Fibroblast of skin of left quadriceps (primary cell): ENCODE results near the gene ADD3.

Experiments used
- DNase-seq, 2 experiments: peaks; one replicate each; pipeline ENCODE4 v3.0.0-alpha.2; 2013; ENCODE audit warnings: low read depth in 2 of 2

ADD3 gene

DNA sequence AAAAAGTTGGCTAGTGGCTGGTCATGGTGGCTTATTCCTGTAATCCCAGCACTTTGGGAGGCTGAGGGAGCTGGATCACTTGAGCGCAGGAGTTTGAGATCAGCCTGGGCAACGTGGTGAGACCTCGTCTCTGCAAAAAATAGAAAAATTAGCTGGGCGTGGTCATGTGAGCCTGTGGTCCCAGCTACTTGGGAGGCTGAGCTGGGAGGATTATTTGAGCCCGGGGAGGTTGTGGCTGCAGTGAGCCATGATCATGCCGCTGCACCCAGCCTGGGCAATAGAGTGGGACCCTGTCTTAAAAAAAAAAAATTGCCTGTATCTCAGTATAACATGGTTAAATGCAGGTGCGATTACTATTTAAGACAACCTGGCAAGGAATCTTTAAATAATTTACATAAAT lies 61.0 kb downstream of the ADD3 start:
- DNase-seq = no peak

DNA sequence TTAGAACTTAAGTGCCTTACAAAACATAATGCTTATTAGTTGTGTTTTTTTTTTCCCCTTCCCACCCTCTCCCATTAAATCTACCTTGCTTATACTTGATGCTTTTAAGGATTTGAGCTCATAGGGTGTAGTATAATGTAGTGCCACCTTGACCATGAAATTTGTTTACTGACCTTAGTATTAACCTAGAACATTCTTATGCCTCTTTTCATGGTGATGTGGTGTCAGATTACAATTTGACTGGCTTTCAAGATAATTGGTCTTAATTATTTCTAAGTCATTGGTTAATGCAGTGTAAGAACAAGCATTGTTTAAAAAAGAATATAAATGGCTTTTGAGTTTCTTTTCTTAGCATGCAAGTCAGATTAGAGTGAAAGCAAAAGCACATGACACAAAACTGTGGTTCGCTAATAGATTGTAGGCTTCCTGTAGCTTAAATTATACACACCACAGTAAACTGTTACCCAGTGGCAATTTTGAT lies 61.8 kb downstream of the ADD3 start:
- DNase-seq = no peak

DNA sequence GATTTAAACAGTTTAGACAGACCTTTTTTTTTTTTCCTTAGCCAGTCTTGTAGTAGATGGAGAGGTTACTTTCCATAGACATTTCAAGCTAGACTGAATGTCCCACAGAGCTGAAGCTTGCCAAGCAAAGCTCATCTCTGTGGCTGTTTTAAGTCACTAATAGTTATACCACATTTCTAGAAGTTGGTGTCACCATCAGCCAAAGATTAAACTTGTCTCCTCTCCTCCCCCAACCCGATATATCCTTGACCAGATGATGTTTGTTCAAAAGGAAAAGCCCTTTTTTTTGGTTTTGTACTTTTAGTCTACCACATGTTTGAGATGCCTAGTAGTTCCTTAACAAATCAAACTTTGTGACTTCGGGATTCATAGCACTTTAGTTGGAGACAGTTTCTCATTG lies 66.1 kb downstream of the ADD3 start:
- DNase-seq = no peak

DNA sequence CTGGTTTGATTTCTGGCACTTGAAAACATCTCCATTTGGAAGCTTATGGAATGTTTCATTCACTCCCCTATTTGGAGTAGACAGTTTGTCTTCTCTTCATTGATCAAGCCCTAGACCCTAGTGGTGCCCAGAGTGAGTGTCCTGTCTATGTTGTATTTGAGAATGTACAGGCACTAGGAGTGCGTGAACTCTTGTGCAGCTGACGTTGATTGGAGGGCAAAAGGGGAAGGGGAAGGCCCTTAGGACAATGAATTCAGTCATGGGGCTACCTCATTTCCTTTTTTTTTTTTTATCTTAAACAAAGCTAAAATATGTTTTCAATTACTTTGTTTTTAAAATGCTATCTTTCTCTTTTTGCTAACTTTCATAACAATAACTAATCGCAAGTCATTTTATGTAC lies 66.5 kb downstream of the ADD3 start:
- DNase-seq = no peak

DNA sequence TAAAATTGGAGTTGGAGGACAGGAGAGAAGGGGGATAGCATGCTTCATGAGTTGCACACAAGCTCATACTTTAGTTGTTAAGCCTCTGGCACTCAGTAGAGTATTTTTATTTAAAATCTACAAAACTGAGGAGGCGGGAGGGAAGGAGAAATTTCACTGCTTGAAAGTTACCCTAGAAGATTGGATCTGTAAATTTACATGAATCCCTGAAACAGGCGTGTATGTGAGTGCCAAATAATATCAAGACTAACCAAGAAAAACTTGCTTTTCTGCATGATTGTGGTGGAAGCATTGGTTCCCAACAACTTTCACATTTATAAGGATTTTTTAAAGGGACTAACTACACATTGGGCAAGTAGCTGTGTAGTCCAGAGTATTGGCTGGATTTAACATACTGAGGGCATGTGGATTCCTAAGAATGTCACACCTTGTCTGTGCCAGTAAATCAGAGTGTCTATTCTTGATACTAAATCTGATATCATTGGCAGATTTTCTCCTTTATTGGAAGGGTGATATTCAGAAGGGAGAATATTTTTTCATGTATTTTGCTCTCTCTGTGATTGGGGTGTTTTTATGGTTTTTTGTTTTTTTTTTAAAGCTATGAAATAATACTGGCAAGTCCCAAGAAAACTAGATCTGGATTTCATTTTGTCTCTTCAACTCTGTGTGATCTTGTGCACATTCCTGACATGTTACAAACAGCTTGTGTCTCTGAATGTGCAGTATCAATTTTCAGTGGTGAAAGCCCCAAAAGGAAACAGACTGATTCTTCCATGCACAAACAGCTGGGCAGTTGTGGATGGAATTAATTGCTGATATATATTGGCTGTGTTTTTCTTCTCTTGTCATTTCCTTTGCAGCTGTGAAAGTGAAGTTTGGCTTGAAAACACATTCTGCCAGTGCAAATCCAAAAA lies 67.2 kb downstream of the ADD3 start:
- peak; percentile 93 for DNase-seq

DNA sequence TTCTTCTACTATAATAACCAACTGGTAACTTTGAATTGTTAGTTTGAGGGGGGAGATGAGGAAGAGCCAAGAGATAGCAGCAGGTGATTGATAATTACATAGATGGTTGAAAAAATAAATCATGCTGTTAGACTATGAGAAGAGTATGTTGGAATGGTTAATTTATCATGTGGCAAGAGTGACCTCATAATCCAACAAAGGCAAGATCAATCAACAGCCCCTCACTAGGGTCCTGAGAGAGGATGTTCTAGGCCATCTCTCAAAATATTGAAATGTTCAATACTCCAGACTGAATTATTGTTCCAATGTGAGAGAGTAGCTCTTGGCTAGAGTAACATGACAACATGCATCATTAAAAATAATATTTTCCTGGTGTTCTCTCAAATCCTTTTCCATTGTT lies 67.9 kb downstream of the ADD3 start:
- DNase-seq = no peak

DNA sequence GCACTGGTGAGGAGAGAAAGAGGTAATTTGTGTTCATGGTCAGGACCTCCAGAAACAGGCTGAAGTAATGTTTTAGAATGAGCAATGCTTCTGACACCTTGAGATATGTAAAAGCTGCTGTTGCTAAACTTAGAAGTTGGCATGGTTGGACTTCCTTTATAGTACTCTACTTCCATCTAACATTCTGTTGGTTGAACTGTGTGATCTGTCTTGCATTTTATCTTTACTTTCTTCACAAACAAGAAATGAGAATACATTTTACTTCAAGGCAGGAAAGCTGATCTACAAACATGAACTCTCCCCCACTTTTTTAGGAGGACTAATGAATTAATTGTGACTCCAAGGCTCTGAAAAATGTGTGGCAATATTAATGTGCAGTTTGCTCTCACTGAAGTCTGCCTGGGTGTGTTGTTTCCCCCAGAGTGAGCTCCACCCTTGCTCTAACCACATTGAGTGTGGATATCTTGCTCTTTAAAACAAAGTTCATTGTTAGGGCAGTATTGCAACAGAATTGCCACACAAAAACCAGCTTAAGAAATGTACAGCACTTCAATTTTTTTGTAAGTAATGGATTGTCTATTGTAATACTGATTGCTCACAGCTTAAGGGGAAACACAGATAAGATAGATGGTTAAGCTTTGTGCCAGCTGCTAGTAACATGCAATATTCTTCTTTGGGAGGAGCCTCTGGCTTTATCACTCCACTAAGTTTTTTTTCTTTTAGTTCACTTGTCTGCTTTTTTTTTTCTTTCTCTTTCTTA lies 69.0 kb downstream of the ADD3 start:
- peak; percentile 84 to 86 for DNase-seq

DNA sequence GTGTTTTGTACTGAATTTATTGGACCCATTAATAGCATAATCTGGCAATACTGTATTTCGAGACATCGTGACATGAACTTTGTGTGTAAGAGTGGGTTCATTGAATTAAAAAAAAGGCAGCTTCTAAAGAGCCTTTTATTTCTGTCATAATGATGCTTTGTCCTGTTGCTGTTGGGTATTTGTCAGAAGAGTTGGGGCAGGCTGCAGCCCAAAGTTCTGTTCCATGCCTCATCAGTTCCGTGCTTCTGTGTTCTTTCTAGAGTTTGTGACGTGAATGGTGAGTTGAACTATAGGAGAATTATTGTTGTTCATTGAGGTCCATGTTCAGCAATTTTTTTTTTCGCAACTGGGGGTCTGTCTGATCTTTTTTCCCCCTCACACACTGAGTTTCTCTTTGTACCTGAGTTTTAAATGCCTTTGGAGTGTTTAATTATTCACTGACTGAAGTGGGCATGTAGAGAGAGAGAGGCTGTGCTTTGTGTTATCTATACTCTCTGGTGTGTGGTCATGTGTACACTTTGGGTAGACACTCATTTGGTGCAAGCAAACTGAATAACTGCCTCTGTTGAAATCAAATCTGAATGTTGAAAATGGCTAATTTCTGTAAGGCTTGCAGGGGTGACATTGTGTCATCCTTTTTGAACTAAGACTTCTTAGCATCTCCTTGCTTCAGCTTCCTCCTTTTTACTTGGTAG lies 69.8 kb downstream of the ADD3 start:
- DNase-seq = no peak

DNA sequence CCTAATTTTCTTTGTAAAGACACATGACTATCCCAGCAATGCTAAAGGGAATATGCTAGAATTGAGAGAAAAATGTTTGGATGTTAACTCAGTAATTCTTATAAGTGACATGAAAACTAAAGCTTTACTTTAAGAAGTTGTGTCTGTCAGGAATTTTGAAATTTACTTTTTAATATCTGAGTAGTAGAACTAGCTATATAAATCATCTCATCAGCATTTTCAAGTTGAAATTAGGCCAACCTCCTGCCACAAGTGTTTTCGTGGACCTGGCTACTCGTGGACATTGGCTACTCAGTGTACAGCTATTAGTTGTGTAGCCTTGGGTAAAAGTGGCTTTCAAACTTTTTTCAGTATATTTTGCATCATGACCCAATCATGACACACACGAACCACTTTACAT lies 70.5 kb downstream of the ADD3 start:
- DNase-seq = no peak

DNA sequence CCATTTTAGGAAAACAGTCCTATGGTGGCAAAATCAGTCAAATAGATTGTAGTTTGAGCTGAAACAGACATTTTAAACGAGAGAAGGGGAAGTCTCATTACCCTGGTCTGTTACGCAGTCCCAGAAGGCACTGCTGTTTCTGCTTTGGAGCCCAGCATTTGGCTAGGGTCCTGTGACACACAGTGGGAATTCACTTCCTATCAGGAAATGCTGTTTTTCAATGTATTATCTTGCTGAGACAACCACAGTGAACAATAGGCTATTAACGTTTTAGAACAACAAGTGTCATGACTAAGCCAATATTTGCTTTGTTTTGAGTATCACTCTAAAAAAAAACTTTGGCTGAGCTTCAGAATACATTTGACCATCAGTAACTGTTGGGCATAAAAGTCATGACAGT lies 74.1 kb downstream of the ADD3 start:
- no peak for DNase-seq

DNA sequence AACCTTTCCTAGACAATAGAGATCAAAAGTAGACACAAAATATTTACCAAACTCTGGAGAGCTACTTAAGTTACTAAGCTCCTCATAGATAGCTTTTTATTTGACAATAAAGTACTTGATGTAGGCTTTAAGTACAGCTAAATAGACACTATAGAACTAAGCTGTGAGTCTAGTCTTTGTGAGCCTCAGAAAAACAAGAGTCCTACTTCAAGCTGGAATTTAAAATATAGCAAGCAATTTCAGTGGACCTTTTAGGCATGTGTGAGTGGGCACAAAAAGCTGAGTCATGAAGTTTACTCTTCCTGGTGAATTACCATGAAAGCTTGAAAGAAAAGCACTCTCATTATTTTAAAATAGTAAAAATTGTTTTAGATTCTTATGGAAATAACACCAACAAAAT lies 76.1 kb downstream of the ADD3 start:
- no peak for DNase-seq

DNA sequence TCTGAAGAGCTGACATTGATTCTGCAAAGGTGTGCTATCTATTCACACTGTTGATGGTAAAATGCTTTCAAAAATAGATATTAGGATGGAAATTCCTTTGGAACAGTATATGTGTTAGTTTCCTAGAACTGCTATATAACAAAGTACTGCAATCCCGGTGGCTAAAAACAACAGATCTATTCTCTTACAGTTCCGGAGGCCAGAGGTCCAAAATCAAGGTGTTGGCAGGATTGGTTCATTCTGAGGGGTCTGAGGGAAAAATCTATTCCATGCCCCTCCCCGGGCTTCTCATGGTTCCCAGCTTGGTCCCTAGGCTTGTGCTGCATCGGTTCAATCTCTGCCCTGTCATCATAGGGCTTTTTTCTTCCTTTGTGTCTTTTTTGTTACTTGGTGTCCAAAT lies 79.9 kb downstream of the ADD3 start:
- no peak for DNase-seq

DNA sequence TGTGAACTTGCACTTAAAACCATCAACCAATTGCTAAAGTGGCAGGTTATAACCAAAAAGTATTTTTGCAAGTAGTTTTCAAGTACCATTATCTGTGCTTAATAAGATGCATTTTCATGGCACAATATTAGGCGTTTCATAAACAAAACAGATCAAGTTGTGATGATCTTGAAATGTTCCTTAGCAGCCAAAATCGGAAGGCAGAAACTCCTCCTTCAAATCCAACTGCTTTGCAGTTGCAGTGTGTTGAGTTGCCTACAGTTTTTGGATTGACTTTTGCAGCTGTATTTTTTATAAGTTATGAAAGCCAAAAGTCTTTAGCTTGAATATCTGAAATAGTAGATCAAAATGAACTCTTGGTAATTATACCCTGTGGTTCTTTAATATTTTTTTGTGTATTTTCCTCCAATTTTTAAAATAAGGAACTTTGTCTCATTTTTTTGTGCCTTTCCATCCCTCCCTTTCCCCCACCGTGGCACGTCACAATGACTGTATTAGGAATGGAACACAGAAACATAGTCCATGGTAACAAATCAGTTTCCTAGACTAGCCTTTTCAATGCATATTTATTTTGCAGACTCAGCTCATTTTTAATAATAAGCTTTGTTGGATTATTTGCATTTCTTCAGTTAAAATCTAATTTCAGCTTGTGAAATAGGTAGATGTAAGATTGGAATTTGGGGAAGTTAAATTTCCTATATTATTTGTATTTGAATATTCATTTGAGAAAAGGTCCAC lies 80.8 kb downstream of the ADD3 start:
- no peak for DNase-seq

DNA sequence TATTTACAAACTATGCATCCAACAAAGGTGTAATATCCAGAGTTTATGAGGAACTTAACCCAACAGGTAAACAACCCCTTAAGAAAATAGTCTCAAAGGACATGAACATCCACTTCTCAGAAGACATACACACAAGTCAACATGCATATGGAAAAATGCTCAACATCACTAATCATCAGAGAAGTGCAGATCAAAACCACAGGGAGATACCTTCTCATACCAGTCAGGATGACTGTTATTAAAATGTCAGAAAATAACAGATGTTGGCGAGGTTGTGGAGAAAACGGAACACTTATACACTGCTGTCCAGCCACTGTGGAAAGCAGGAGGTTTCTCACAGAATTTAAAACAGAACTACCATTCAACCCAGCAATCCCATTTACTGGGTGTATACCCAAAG lies 84.0 kb downstream of the ADD3 start:
- no peak for DNase-seq

DNA sequence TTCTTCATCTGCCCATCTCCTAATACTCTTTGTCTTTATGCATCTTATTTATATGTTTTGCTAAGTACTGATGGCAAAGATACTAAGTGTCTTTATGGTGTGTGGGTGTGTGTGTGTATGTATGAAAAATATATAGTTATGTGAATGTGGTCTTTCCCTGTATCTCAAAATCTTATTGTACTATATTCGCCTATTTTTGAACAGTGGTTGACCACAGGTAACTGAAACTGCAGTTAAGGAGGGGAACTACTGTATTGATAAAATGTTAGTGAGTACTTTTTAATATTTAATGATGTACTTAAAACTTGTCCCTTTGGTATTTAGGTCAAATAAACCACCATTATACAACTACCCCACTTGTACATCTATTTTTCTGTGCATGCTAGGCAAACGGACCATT lies 85.9 kb downstream of the ADD3 start:
- DNase-seq = no peak

DNA sequence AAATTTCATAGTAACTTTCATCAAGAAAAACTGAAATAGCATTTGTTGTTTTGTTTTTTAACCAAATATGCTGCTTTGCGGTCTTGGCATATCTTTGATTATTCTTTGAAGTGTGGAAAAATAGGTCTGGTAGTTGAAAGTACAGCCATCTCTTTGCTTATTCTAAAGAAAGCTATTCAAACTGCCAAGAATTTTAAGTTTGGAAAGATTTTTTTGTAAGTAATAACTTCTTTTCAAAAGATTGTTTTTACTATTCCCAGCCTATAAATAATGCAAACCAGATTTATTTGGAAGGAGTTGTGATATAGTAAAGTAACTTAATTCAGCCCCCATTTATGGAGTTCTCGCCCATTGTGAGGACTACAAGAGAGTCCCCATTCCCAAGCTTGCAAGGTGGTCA lies 87.0 kb downstream of the ADD3 start:
- DNase-seq = no peak

DNA sequence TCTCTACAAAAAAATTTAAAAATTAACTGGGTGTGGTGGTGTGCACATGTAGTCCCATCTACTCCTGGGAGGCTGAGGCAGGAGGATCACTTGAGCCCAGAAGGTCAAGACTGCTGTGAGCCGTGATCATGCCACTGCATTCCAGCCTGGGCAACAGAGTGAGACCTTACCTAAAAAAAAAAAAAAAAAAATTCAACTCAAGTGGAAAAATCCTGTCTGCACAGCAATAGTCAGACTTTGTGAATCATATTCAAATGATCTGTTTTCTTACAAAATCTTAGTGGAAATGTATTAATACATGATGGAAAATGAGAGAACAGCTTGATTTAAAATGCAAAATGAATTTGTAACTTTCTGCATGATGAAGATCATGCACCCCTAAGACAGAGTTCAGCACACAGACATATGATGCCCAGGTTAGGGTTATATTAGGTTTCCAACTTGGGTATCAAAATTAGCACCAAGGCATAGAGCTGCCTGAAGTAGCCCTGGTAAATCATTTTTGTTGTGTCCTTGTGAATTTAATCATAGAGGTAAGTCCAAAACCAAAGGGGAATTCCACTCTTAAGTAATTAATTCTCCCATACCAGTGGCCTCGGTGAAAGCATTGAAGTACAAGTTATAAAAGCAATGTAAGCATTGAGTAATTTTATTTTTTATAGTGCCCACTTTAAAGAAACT lies 93.8 kb downstream of the ADD3 start:
- no peak for DNase-seq

DNA sequence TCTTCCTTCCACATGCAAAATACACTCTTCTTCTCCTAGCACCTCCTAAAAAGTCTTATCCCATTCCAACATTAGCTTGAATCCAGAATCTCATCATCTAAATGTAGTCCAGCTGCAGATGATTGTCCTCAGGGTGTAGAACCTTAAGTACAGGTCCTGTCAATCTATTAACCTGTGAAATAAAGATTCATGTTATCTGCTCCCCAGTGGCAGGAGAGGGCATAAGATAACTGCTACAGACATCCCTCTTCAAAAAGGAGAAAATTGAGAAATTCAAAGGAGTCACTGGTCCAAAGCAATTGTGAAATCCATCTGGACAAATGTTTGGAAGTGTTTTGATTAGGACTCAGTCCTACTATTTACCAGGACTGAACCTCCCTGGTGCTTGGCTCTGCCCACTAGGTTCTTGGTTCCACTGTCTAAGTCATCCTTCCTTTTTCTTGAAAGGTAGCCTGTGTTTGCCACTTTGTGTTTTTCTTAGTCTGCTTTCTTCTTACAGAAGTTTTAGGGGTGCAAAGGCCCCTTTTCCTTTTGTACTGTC lies 96.2 kb downstream of the ADD3 start:
- no peak for DNase-seq

DNA sequence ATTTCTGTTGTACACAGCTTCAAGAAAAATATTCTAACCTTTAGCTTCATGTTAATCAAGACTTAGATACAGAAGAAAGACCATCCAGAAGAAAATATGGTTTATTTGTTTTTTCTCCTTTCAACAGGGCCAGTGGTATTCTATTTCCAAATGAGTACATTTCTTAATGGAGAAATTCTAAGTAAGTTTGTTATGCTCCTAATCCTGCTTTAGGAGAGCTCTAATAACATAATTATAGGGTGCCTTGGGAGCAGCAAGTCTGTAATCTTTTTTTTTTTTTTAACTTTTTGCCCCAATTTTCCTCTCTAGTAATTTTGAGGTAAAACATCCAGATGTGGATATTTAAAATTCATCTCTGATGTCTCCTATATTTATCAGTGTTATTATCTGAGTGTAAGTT lies 98.1 kb downstream of the ADD3 start:
- no peak for DNase-seq

DNA sequence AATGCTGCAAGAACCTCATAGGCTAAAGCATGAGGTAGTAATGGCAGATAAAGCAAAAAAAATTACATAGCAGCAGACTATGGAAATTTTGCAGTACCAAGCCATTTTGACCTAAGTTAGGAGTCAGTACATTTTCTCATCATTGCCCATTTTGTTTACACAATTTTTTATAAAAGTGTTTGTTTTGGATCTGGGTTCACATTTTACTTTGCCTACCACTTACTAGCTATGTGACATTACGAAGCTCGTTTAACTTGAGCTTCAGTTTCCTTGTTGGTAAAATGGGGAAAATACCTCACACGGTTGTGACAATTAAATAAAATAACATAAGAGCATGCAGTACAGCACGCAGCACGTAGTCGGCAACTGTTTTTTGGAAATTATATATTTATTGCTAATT lies 99.6 kb downstream of the ADD3 start:
- no peak for DNase-seq

DNA sequence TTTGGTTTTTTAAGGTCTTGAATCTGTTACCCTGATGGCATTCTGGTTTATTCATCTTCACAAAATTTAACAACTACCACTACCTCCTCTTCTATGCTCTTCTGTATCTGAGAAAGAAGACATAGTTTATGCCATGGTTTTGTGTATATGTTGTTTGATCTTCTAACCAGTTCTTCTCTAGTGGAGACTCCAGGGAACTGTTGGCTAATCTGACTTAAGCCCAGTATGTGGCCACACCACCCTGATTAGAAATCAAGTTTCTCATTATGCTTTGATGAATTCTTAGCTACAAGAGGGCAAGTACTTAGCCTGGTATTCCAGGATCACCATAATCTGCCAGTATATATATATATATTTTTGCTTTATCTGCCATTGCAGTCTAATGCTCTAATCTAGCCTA lies 100.1 kb downstream of the ADD3 start:
- DNase-seq = no peak
